CD4-positive, alpha-beta T cell treated with Interleukin-21 for 1 hour (primary cell): ENCODE data around the gene CD14.
A peak's percentile ranks its signal among the peaks of the same experiment; 100 is the strongest.
"Not testable (repeated sequence)": the region's sequence is repeated elsewhere in the genome, so short reads cannot be mapped to it uniquely, and the experiment has no call there.

Experiments used
- DNase-seq: peaks from one replicate; pipeline ENCODE4 v3.0.0-alpha.2; 2020

The CD14 gene

GRCh38 chr5:140634103-140634502, 1.1 kb upstream of the CD14 start:
- DNase-seq: no peak

DNA sequence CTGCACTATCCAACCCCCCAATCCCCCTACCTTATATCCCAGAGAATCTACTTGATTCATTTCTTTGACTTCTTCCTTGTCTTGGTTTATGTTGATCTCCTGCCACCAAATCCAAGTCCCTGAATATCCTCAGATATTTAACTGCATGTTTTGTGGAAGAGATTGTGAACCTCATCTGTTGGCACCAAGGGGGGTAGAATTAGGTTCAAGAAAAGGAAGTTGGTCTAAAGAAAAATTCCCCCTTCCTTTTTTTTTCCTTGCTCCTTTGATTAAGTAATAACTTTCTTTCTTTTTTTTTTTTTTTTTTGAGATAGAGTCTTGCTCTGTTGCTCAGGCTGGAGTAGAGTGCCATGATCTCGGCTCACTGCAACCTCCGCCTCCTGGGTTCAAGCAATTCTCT, 526 bp upstream of the CD14 start:
- no peak for DNase-seq

GRCh38 chr5:140632366-140633020, 482 bp downstream of the CD14 start:
- DNase-seq: peak; percentile 54

DNA sequence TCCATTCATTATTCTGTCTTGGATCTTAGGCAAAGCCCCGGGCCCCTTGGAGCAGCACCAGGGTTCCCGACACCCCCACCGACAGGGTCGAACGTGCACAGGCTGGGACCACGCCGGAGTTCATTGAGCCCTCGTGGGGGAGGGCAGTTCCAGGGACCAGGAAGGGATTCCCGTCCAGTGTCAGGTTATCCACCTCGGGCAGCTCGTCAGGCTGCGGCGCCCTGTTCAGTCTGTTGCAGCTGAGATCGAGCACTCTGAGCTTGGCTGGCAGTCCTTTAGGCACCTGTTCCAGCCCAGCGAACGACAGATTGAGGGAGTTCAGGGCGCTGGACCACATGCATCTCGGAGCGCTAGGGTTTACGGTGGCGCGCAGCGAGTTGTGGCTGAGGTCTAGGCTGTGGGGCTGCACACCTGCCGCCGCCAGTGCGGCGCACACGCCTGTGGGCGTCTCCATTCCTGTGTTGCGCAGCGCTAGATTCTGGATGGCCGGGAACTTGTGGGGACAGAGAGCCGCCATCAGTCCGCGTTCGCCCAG, 1.1 kb downstream of the CD14 start:
- DNase-seq: peak; percentile 35

DNA sequence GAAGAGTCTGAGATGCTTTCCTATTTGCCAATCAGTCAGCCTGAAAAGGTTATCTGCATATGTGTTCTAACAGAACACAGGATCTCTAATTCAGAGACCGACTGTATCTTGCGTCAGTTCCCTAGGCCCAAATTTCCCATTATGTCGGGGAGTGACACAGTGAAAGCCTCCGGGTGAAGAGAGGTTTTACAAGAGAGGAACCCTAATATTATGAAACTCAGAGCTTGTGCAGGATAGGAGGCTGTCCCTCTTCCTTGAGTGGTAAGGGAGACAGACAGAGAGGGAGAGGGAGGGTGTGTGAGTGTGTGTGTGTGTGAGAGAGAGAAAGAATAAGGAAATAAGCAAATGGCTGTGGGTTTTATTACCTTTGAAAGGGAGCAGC, 1.9 kb downstream of the CD14 start:
- no peak for DNase-seq

DNA sequence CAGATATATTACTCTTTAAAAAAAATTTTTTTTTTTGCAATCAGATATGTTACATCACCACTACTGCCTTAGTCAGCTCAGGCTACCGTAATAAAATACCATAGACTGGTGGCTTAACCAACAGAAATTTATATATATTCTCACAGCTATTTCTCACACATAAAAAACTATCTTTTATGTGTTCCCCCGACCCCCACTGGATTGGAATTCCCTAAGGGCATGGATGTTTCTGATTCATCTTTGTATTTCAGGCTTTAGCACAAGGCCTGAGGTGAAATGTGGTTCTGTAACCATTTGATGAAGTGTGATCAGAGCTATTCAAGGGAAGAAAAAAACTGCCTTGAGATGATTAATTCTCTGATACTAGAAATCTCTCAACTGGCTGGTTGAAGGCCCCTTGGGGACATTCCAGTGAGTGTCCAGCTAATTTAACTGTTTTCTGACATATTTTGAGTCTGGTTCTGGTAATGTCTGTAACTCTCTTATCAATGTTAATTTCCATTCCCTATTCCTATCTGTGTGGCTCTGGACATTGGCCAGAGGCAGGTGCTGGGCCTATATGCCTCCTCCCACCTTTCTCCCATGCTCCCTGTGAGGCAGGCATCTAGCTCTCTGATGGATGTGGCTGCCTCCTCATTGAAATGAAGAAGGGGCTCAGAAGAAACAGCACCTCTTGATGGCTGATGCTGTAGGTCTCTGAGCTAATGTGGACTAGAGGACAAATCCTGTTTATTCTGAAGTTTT, 2.5 kb downstream of the CD14 start:
- DNase-seq: no peak

DNA sequence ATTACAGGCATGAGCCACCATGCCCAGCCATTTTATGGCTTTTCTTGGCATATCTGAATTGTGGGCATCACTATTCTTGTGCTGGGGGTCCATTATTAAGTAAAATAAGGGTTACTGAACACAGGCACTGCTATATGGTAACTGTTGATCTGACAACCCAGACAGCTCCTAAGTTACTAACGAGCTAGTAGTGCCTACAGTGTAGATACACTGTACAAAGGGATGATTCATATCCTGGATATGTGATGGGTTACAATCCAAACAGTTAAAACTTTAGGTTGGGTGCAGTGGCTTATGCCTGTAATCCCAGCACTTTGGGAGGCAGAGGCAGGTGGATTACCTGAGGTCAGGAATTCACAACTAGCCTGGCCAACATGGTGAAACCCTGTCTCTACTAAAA, 4.3 kb downstream of the CD14 start:
- DNase-seq: no peak

GRCh38 chr5:140627972-140628371, 5.0 kb downstream of the CD14 start:
- no peak for DNase-seq

- not testable (repeated sequence) for DNase-seq
Measured at GRCh38 chr5:140624886-140625285, 8.1 kb downstream of the CD14 start.

- DNase-seq: not testable (repeated sequence)
Measured at GRCh38 chr5:140623061-140623460, 9.9 kb downstream of the CD14 start.

DNA sequence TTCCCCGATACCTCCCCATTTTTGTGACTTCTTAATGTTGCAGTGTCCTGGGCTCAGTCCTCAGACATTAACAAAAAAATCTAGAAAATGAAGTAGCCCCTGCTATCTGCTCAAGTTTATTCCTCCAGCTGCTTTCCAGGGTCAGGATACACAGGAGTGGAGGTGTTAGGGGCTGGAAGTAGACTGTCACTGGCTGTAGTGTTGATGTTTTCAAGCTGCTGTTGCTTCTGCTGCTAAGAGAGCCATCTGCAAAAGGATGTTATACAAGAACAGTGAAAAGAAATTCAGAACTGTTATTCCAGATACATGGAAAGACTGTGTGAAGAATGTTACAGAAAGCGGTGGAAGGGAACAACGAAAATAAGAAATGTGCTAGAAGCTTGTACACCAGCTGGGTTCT, 10.7 kb downstream of the CD14 start:
- no peak for DNase-seq

DNA sequence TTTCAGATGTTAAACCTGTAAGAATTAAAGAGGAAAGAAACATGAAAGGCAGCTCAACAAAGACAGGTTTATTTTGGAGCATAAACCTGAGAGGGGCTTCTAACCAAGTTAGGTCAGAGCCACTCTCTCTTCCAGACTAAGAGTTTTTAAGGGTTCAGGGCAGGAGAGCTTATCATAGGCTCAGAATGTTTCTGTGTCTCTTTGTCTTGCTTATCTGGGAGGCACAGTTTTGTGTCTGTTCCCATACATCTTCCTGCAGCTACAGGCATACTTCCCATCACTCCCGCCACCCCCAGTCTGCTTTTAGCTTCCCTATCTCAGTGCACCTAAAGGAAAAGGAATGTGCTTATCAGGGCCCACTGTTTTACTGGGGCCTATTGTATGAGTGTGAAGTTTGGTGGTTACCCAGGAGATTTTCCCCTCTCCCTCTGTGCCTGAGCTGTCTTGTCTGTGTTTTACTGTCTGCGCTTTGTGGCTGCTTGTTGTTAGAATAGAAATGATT, 21.9 kb downstream of the CD14 start:
- no peak for DNase-seq

DNA sequence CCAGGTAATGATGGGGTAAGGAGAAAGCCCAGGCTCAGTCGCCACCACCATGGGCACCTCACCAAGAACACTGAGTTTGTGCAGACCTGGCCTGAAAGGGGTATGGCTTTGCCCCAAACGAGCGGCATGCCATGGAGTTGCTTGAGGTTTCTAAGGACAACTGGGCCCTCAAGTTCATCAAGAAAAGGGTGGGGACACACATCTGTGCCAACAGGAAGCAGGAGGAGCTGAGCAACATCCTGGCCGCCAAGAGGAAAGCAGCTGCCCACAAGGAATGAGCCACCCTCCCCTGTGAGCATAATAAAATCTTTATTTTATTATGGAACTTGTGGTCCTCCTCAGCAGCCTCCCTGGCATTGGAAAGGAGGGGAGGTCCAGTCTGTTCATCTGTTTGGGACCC, 23.8 kb downstream of the CD14 start:
- no peak for DNase-seq

- DNase-seq: no peak
Measured at GRCh38 chr5:140608722-140609121, 24.3 kb downstream of the CD14 start.

GRCh38 chr5:140607031-140607430, 25.9 kb downstream of the CD14 start:
- DNase-seq: no peak

DNA sequence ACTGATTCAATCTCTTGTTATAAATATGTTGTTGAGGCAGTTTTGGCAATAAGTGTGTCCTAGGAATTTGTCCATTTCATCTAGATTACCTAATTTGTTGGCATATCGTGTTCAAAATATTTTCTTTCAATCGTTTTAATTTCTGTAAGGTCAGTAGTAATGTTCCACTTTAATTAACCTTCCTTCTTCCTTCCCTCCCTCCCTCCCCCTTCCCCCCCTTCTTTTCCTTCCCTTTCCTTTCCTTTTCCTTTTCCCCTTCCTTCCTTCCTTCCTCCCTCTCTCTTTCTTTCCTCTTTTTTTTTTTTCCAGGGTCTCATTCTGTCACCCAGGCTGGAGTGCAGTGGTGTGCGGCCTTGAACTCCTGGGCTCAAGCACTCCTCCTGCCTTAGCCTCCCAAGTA, 27.1 kb downstream of the CD14 start:
- no peak for DNase-seq

DNA sequence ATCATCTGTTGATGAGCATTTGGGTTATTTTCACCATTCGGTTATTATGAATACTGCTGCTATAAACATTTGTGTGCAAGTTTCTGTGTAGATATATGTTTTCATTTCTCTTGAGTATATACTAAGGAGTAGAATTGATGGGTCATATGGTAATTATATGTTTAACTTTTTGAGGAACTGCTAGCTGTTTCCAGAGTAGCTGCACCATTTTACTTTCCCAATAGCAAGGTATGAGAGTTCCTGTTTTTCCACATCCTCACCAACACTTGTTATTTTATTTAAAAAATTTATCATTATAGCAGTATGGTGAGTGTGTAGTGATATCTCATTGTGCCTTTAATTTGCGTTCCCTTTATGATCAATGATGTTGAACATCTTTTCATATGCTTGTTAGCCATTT, 29.2 kb downstream of the CD14 start:
- DNase-seq: no peak

GRCh38 chr5:140603446-140603698, 29.6 kb downstream of the CD14 start:
- DNase-seq: not testable (repeated sequence)

- DNase-seq: no peak
Measured at GRCh38 chr5:140602147-140602546, 30.8 kb downstream of the CD14 start.

- DNase-seq: no peak
Measured at GRCh38 chr5:140600096-140600495, 32.9 kb downstream of the CD14 start.

- DNase-seq: no peak
Measured at GRCh38 chr5:140598836-140599235, 34.1 kb downstream of the CD14 start.

- no peak for DNase-seq
Measured at GRCh38 chr5:140596321-140596741, 36.6 kb downstream of the CD14 start.

- DNase-seq: peak; percentile 11
Measured at GRCh38 chr5:140595538-140596300, 37.3 kb downstream of the CD14 start.

DNA sequence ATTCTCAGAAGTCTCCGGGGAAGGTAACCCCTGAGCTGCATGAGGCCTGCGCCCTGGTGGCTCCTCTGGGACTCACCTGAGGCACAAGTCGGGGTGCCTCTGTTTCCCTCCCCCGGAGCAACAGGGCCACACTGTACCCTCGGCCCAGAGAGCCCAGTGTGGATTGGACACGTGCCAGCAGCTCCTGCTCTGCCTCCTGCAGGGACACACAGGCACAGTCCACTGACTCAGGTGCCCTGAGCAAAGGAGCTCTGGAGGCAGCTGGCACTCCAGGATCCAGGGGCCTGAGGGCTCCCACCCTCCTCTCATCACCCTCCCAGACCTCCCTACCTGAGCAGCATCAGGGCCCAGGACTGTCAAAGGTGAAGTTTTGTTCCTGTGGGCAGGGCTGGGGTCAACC, 38.8 kb downstream of the CD14 start:
- DNase-seq: no peak
